GM18519 (cell line): ENCODE data around the gene FRZB.
"Not testable (repeated sequence)": the region's sequence is repeated elsewhere in the genome, so short reads cannot be mapped to it uniquely, and the experiment has no call there.

ENCODE experiments used
- ATAC-seq: cut with Tn5 transposase; IDR thresholded peaks from one replicate; pipeline ENCODE4 v1.9.1; 2021; ENCODE audit warnings: mild to moderate bottlenecking, moderate library complexity; ENCODE audit not compliant: unreplicated experiment, low FRiP score

The FRZB gene, protein sequence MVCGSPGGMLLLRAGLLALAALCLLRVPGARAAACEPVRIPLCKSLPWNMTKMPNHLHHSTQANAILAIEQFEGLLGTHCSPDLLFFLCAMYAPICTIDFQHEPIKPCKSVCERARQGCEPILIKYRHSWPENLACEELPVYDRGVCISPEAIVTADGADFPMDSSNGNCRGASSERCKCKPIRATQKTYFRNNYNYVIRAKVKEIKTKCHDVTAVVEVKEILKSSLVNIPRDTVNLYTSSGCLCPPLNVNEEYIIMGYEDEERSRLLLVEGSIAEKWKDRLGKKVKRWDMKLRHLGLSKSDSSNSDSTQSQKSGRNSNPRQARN

DNA sequence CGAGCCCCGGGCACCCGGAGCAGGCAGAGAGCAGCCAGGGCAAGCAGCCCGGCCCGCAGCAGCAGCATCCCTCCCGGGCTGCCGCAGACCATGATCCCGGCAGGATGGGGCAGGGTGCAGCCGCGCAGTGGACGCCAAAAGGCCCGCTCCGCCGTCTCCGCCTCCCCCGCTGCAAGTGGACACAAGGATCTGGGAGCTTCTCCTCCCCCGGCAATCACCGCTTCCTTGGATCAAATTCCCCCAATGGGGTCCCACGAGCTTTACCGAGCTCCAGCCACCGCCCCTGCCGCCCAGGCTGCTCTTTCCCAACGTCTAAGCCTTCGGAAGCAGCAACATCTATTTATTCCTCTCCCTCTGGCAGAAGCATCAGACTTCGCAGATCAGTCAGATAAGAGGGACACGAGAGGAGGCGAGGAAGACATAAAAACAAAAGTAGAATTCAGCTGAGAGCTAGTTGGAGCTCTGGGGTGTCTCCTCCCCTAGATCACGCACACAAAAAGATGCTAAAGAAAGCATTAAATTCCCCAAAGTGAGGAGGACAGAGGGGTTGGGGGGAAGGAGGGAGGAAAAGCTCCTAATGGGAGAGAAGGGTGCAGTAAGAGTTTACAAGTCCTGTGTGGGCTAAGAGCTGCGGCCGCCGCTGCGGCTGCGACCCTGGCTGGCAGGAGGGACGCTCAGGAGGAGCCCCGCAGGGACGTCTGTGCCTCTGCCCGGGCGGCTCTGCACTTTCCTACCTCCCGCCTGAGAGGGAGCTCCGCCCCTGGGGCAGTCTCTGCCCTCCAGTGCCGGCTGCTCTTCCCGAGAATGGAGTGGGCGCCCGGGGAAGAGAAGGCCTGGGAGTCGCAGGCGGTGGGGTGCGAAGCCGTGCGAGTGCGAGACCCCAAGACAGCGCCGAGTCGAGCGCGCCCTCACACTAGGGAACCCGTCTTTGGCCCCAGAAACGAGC, at the start of gene FRZB:
FRZB (minus strand) TSS at position 177 of the 946 bp plus-strand sequence; CDS start at position 92, 85 bp downstream.
- no peak for ATAC-seq

DNA sequence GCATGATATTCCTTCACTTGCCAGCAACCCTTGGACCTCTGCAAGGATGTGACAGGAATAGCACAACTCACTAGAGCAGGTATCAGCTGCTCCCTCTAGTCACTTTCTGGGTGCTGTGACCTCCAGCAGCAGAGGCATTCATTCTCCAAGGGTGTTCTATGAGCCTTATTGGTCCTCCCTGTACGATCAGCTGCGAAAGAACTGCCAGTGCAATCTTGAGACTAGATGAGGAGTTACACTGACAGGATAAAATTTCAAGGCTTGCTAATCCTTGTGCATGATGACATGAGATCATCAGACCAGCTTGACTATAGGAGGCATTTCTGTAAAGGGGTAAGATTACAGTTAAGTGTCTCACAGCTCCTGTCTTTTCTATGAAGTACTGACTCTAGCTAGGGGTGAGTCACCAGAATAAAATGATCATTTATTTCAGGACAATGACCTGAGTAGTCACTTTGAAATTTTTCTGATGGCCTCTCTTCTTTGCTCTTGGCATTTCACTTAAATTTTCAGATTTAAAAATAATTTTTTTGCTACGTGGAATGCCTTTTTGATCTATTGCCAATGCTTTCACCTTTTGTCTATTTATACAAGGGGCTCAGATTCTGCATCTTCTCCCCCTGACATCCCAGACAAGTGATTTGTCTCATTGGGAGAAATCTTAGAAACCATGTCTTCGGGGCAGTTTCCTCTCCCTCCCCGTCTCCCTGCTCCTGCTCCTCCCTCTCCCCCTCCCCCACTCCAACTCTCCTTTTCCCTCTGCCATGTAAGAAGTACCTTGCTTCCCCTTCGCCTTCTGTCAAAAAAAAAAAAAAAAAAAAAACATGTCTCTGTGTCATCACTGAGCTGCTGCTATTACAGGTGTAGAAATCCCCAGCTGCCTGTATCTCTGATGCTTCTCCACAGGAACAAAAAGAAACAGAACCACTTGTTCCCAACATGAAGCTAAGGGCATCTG, 49.2 kb upstream of the FRZB start:
- no peak for ATAC-seq

DNA sequence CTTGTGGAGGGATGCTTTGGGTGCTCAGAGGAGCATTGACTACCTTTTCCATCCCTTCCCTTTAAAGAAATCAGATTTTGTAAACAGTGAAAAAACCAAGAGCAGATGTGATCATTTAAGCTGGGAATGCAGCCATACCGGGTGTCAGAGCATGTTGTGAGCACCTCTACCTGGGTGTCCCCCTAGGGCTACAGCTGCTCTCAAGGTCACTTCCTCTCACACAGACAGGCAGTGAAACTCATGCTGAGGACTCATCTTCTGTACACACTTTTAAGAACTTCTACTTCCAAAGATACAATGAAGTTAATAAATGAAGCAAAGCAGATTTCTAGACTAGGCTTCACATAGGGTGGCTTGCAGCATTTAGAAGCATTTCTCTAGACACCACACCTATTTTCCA, 48.4 kb upstream of the FRZB start:
- no peak for ATAC-seq

DNA sequence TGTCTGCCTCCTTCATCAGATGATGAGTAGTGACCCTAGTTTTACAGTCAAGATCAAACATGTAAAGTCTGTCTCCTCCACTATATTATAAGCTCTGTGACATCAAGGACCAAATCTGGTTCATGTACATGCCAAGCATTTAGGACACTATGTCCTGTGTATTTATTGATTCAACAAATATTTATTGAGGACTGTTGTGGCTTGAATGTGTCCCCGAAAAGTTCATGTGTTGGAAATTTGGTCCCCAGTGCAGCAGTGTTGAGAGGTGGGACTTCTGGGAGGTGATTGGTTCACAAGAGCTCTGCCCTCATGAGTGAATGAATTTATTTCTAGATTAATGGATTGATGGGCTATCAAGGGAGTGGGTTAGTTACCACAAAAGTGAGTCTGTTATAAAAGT, 46.6 kb upstream of the FRZB start:
- no peak for ATAC-seq

DNA sequence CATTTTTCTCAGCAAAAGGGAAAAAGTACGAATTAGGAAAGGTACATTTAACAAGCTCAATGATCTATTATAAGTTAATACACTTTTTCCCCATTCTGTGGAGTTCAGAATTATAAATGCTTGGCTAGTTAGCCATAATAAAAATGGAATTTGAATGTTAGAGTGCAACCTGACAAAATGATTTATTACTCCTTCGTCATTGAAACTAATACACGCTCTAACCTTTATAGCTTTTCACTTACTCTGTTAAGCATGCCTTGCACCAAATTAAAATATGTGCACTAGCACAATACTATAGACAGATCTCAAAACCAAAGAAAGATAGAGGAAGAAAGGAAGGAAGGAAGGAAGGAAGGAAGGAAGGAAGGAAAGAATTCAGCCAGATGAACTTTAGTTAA, 46.1 kb upstream of the FRZB start:
- no peak for ATAC-seq

DNA sequence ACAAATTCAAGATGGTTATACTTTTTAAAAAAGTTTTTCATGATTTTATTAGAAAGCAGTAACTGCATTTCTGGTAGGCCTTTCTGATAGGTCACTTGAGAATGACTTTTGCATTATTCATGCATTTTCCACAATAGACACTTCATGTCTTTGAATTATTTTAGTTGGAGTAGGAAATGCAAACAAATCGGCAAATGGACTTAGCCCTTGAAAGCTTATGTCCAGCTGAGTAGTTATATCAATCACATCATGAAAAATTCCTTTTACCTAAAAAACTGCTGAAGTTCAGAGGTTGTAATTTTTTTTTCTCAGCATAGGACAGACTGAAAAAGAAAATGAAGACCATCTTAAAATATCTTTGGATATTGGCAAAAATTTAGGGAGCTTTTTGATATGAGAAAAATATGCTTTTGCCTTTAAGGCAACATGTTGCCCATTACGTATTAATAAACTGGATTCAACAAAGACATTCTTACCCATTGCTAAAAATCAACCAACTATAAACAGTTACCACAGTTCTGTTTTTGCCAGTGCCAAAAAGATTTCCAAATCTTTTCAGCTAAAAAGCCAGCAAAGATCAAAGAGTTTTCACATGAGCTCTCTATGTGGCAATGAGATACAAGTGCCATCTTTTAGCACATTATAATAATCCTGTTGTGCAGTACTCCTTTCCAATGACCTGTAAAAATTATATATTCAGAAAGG, 45.5 kb upstream of the FRZB start:
- ATAC-seq, result no peak

DNA sequence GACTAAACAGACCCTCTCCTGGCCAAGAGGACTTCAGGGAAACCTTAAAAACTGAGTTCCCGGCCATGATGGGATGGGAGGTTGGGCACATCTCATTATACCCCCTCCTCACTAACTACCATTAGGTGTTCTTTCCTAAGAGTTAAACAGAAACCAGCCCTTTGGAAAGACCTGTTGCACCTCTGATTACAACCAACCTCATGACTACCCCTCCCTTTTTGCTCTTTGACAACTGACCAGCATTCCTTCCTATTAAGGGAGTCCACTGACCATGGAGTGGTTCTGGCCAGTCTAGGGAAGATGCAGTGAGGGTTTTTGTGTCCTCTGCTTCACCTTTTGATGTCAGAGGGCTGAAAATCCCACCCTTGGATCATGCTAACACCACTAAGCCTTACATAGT, 44.5 kb upstream of the FRZB start:
- no peak for ATAC-seq

DNA sequence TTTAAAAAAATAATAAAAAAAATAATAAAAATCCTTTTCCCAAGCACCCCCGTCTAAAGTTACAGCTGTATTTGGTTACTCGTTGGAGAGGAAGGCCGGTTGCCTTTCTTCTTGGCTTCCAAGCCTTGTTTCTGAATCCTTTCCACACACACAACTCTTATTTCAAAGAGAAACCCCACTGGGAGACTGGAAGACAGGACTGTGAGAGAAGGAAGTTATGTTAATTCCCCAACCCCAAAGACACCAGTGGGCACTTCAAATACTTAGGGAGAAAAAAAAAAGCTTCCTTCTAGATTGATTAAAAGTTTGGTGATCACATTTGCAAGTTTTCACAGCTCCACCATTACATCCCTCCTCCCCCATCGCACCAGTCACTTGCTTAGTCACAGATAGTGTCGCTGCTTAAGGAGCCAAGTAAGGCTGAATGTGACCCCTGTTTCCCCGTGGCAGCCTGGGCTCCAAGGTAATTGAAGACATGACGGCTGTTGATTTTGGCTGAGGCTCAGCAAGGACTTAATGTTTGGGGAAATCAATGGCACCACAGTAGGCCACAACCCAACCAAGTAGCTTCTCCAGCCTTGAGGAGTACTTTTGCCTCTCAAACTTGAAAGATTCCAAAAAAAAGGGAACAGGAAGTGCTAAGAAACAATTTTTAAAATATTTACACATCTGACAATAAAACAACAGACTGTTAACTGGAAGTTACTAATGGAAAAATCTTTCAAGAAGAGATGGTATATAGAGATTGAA, 40.8 kb upstream of the FRZB start:
- no peak for ATAC-seq

DNA sequence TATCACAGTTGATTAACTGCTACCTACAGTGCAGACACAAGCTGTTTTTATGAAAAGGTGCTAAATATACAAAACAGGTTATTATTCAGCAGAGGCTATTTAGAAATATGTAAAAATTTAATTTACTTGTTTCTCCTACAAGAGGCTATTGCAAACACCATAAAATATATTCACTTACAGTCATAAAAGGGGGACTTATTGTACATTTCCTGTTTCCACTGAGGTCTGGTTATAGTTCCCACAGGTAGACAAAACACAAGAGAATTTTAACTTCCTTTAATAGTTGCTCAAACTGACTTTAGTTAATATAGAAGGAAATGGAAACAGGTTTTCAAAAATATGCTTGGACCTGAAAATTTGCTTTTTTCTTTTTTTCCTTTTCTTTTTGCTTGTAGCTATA, 40.0 kb upstream of the FRZB start:
- no peak for ATAC-seq

DNA sequence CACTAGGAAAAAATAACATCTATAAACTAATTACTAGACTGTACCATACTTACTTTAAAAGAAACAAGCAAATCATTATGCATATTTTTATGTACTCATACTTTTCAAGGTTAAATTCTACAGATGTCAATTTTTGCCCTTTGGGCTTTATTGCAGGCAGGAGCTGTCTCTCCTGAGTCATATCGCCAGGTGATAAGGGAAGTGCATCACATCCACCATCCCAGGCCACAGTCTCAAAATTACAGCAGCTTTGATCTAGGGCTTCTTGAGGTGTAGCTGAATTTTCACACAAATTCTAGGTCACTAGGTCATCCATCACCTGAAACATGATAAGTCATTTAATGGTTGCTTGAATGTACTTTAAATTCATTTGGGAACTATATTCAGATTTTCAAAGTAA, 38.4 kb upstream of the FRZB start:
- ATAC-seq, result no peak

DNA sequence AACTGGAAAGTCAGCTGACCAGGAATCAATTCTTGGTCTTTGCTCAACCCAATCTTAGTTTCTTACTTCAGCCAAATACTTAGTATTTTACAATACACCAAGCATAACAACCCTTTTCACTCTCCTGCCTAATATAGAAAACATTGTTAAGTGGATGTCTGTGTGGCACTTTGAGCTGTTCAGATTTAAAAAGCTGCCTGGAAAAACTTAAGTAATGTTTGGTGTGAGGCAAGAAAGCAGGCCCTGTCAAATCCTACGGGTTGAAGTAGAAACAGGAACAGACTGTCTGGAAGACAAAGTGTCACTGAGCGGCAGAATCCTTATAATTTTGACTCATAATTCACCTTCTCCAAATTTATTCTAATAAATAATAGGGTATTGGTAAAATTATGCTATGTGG, 37.1 kb upstream of the FRZB start:
- ATAC-seq, result no peak

DNA sequence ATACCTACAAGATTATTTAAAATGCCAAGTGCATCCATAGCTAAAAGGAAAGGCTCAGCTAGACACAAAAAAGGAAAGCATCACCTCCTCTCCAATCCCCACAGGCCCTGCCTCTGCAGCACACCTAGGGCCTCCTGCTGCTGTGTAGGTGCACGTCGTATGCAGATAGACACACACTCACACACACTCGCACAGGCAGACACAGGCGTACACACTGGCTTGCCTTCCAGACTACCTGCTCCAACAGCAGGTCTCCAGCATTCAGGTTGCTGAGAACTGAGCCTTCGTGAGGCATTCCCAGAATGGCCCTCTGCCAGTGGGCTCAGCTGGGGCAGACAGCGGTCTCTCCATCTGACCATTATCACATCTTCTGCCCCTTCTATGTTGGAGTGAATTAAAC, 35.3 kb upstream of the FRZB start:
- no peak for ATAC-seq

DNA sequence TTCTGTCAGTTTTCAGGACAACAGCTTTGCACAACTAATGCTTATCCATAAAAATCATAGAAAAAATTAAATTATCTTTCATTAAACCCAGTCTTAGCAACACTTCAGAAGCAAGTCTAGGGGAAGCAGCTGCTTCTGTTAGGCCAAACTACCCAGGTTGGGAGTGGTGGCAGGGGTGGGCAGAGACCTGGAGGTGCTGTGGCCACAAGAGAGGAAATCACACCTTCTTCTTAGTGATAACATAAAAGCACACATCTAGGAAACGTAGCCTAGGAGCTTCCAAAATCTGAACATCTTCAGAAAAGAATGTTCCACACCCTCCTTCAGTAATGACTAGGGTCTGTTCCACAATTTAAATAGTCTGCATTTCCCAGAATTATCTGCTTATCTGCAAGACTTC, 32.3 kb upstream of the FRZB start:
- no peak for ATAC-seq

DNA sequence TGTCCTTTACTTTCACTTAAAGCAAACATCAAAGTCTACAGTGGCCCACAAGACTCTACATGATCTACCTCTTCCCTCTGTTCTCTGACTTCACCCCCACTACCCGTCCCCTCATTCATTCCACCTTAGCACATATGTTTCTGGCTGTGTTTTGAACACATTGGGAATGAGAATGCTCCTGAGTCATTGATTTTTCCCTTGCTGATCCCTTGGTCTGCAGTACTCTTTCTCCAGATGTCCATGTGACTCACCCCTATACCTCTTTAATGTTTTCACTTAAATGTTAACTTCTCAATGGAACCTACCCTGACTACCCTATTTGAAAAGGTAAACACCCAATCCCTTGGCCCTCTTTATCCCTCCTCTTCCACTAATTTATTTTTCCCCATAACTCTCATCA, 30.7 kb upstream of the FRZB start:
- no peak for ATAC-seq

DNA sequence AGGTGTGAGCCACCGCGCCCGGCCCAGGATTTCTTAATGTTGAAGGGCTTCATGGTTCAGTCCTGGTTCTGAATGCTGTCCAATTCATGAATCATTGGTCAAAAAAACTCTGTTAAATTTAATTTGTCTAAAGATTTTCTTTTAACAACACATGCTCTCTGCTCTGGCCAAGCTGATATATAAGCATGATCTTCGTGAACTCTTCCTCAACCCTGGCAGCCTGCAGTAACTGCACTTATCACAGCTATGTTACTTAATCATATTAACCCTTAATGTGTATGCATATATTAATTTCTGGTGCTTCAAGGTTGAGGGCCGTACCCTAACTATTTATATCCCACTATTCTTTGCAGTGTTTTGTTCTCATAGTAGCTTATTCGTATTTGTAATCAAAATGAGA, 29.4 kb upstream of the FRZB start:
- ATAC-seq, result no peak

DNA sequence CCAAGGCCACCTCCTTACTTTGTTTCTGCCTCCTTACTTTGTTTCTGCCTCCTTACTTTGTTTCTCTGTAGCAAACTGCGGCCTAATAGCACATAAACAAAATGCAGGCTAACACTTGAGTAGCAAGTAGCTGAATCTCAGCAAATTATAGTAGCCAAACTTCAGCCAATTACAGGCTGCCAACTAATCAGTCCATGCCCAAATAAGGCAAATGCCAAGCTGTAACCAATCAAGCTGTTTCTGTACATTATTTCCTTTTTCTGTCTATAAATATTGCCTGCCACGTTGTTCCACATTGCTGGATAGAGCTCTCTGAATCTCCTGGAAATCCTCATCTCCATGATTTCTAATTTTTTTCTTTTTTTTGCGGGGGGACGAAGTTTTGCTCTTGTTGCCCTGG, 28.7 kb upstream of the FRZB start:
- ATAC-seq, result no peak

DNA sequence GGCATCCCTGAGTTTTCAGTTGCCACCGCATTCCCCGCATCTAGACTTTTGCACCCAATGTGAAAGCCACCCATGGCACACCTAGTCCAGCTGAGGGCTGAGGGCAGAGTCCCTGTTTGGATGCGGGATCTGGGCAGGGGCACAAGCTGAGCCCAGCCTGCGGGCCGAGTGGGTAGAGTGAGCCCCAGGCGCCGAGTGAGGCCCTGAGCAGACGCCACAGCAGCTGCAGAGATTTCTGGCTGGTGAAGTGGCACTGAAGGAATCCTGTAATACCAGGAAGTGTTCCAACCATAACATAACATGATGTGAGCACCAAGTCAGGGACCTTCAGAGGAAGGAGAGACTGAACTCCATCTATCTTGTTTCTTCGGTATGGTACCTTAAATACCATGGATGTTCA, 27.7 kb upstream of the FRZB start:
- no peak for ATAC-seq

DNA sequence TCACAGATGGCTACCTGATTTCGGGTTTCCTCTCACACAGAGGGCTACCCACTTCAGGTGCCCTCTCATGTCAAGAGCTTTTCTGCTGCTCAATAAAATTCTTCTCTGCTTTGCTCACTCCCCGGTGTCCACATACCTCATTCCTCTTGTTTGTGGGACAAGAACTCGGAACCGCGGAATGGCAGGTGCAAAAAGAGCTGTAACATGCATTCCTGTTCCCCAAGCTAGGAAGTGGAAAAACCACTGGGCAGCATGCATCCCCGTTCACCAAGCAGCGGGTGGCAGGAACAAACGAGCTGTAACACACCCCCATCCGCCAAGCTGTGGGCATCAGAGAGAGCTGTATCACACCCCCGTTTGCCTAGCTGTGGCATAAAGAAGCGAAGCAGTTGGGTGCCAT, 27.2 kb upstream of the FRZB start:
- no peak for ATAC-seq

DNA sequence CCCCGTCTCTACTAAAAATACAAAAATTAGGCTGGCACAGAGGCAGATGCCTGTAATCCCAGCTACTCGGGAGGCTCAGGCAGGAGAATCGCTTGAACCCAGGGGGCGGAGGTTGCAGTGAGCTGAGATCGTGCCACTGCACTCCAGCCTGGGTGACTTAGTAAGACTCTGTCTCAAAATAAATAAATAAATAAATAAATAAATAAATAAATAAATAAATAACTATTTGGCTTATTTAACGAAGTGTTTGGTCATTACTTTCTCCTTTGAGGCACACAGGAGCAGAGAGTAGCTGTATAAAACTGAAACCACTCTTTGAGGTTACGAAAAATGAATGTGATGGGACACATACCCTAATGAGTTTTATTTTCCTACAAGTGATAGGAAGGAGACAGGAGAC, 26.6 kb upstream of the FRZB start:
- not testable (repeated sequence) for ATAC-seq
